RWPE2 (cell line): Measurements from ENCODE around the gene SMARCD3.
A peak's percentile ranks its signal among the peaks of the same experiment; 100 is the strongest.

Experiments
- ATAC-seq: fragments of 200-7000 bp; cut with Tn5 transposase; 3 replicates; pipeline ENCODE4 v1.9.1; 2021; ENCODE audit warnings: low read depth
- DNase-seq: peaks from one replicate; pipeline ENCODE4 v3.0.0-alpha.2; 2020; ENCODE audit warnings: low spot score
- H3K27ac ChIP-seq: fragments of 450-650 bp; 2 replicates; pipeline ENCODE4 v1.5.1; 2017; ENCODE audit warnings: mild to moderate bottlenecking; ENCODE audit not compliant: poor library complexity, severe bottlenecking
- H3K27me3 ChIP-seq: fragments of 250-450 bp; sonication (Bioruptor Pico); 2 replicates; pipeline ENCODE4 v1.5.1; 2021; ENCODE audit warnings: mild to moderate bottlenecking, moderate library complexity; ENCODE audit not compliant: insufficient read depth, poor library complexity, severe bottlenecking
- H3K36me3 ChIP-seq: fragments of 250-450 bp; sonication (Bioruptor Pico); 2 replicates; pipeline ENCODE4 v1.5.1; 2020; ENCODE audit warnings: low read depth, mild to moderate bottlenecking, moderate library complexity
- H3K4me1 ChIP-seq: fragments of 250-450 bp; sonication (Bioruptor Pico); 2 replicates; pipeline ENCODE4 v1.5.1; 2021; ENCODE audit warnings: mild to moderate bottlenecking, moderate library complexity; ENCODE audit not compliant: insufficient read depth, poor library complexity, severe bottlenecking
- H3K4me3 ChIP-seq: fragments of 250-450 bp; sonication (Bioruptor Pico); 2 replicates; pipeline ENCODE4 v1.5.1; 2021; ENCODE audit warnings: mild to moderate bottlenecking, moderate library complexity; ENCODE audit not compliant: severe bottlenecking
- H3K9me3 ChIP-seq: fragments of 250-450 bp; sonication (Bioruptor Pico); 2 replicates; pipeline ENCODE4 v1.5.1; 2021; ENCODE audit warnings: mild to moderate bottlenecking, moderate library complexity; ENCODE audit not compliant: severe bottlenecking
- TF ChIP-seq, protein P1 (sequence below): fragments of 450-650 bp; IDR thresholded peaks from one replicate; pipeline ENCODE4 v1.5.1; 2017; ENCODE audit warnings: mild to moderate bottlenecking, moderate library complexity; ENCODE audit not compliant: poor library complexity, severe bottlenecking

The SMARCD3 gene

DNA sequence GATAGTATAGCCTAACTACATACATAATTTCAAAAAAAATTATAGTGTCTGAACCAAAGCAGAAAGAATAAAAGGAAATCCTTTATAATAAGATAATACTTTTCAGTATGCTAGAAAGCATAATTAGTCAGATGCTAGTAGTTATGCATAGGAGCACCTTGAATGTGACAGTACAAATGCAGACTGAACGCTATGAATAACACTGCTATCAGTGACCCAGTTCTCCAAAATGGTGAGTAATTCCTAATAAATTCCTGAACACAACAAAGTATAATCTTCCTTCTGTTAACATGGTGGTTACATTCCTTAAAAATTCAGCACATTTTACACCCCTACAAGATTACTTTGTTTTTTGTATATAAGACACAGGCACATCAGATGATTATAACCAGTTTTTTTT lies 17.4 kb downstream of the SMARCD3 start:
- no peak overlapping the region for H3K27ac ChIP-seq
- TF ChIP-seq, protein P1, sequence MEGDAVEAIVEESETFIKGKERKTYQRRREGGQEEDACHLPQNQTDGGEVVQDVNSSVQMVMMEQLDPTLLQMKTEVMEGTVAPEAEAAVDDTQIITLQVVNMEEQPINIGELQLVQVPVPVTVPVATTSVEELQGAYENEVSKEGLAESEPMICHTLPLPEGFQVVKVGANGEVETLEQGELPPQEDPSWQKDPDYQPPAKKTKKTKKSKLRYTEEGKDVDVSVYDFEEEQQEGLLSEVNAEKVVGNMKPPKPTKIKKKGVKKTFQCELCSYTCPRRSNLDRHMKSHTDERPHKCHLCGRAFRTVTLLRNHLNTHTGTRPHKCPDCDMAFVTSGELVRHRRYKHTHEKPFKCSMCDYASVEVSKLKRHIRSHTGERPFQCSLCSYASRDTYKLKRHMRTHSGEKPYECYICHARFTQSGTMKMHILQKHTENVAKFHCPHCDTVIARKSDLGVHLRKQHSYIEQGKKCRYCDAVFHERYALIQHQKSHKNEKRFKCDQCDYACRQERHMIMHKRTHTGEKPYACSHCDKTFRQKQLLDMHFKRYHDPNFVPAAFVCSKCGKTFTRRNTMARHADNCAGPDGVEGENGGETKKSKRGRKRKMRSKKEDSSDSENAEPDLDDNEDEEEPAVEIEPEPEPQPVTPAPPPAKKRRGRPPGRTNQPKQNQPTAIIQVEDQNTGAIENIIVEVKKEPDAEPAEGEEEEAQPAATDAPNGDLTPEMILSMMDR, result no peak
- no peaks in the 10 kb centered on the region for H3K27me3 ChIP-seq
- H3K4me1 ChIP-seq, result peaks cover under 1% of the 10 kb centered on the region
- no peaks in the 10 kb centered on the region for H3K9me3 ChIP-seq
- peaks cover 29% of the 10 kb centered on the region for H3K36me3 ChIP-seq
- ATAC-seq (no peak), DNase-seq (no peak)
- H3K4me3 ChIP-seq, result no peak overlapping the region

DNA sequence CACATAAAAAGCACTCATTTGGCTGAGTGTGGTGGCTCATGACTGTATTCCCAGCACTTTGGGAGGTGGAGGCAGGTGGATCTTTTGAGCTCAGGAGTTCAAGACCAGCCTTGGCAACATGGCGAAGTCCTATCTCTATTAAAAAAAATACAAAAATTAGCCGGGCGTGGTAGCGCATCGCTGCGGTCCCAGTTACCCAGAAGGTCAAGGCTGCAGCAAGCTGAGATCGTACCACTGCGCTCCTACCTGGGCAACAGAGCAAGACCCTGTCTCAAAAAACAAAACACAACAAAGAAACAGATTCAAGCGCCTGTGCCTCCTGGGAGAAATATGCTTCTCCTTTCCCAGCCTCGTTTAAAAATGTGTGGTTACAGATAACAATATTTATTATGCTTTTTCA lies 19.2 kb downstream of the SMARCD3 start:
- H3K27ac ChIP-seq, result no peak overlapping the region
- H3K27me3 ChIP-seq, result no peaks in the 10 kb centered on the region
- TF ChIP-seq, protein P1, result no peak
- H3K36me3 ChIP-seq, result peaks cover 28% of the 10 kb centered on the region
- H3K9me3 ChIP-seq, result no peaks in the 10 kb centered on the region
- no peak overlapping the region for H3K4me3 ChIP-seq
- no peak for DNase-seq
- no peak for ATAC-seq
- H3K4me1 ChIP-seq, result peaks cover 7% of the 10 kb centered on the region

DNA sequence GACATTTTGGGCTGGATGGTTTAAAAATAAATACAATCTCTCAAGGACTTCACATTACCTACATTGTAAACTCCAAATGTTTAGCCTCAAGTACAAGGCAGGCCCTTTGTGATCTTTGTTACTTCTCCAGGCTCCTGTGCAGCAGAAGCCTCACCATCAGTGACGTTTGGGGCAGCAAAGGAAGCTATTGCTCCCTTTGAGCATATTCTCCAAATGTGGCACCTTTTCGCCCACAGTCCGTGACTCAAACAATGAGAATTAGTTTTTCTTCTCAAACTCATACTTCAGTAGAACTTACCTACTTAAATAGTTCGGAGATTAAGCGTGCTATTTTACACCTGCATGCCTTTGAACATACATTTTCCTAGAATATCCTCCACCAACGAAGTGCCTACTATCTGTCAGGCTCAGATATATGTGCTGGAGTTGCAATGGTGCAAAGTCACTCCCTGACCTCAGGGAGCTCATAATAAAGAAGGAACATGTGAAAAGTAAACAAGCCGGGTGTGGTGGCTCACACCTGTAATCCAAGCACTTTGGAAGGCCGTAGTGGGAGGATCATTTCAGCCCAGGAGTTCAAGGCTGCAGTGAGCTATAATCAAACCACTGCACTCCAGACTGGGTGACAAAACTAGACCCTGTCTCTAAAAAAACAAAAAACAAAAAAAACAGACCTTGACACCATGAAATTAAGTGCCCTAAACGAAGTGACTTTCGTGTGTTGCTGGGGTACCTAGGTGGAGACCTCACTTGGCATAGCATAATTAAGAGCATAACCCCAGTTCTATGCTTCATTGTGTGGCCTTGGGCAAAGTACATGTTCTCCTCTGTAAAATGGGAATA lies 20.2 kb downstream of the SMARCD3 start:
- Histone ChIP-seq H3K27ac (peak overlapping the region; percentile 41), H3K4me1 (peaks cover 7% of the 10 kb centered on the region), H3K9me3 (no peaks in the 10 kb centered on the region), H3K36me3 (peaks cover 28% of the 10 kb centered on the region), H3K27me3 (no peaks in the 10 kb centered on the region), H3K4me3 (peak overlapping the region; percentile 62)
- ATAC-seq (no peak), DNase-seq (no peak)
- TF ChIP-seq, protein P1, result no peak

DNA sequence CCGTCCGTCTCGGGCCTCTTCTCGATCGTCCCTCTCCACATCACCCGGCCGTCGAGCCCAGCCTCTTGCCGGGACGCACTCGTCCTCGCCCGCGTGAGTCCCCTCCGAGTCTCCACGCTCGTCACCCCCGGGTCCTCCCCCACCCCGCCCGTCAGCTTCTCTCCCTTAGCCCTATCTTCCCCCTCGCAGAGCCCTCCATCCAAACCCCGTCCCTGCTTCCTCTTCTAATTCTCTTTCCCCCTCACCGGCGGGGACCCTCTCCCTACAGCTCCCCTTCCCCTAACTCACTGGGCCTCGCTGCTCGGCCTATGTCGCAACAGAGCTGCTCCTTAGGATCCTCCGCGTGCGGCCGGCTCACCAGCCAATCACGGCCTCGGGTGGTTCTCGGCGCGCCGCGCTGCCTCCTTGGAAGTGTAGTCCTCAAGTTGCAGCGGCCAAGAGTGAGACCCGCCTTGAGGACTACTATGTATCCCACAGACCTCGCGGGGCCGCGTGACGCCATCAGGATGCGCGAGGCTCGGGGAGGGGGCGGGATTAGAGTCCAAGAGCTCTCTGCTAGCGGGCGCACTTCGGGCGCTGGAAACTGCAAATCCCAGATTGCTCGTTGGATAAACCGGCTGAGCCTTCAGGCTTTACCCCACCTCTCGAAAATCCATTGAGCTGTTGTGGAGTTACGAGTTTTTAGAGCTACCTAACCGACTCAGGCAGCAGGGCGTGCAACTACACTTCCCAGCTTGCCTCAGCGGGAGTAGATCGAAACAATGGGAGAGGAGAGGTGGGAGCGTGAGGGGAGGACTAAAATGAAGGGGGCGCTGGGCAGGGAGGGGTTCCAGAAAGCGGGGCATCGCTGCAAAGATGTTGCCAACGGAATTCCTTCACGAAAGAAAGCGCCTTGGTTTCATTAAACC lies 21.4 kb downstream of the SMARCD3 start, which contains the start of gene ABCF2:
Gene ABCF2 (minus strand): TSS at position 331 of the 908 bp plus-strand sequence. CDS start 747 bp downstream, outside the sequence.
- ATAC-seq (peak; percentile 98), DNase-seq (peak; percentile 98)
- H3K4me1 ChIP-seq, result peaks cover 7% of the 10 kb centered on the region
- H3K27me3 ChIP-seq, result no peaks in the 10 kb centered on the region
- H3K36me3 ChIP-seq, result peaks cover 39% of the 10 kb centered on the region
- no peaks in the 10 kb centered on the region for H3K9me3 ChIP-seq
- peak within 1 kb of the TSS; percentile 62 for H3K4me3 ChIP-seq
- H3K27ac ChIP-seq, result peak within 1 kb of the TSS; percentile 41
- TF ChIP-seq, protein P1, result no peak
